Measurements from ENCODE around the gene STOML1.

DNA sequence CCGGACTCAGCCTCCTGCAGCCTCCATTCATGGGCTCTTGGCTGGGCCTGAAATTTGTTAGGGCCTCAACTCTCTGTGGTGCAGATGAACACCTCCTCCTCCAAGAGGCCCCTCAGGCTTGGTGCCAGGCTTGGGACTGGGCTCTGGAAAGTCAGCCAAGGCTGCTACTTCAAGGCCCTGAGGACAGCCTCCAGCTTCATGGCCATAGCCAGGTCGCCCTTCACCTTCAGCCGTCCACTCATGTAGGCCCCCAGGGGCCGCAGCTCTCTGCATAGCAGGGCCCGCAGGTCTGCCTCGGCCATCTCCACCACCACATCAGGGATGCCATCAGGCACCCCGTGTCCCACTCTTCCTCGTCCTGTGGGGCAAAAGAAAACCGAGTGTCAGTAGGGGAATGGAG lies 8.3 kb downstream of the STOML1 start:
- TF ChIP-seq CTCF (IDR thresholded peaks at IDR 0.05) (no peak), POLR2AphosphoS5 (IDR thresholded peaks at IDR 0.05) (no peak)

Data from gastroesophageal sphincter (tissue), 3 donors.